IPS DF 6.9 (cell line): ENCODE data around the gene SPANXN5.
"Not testable (repeated sequence)": the region's sequence is repeated elsewhere in the genome, so short reads cannot be mapped to it uniquely, and the experiment has no call there.

Source experiments
- DNase-seq: peaks from one replicate; pipeline ENCODE4 v3.0.0-alpha.2; 2013; ENCODE audit warnings: low read depth, low spot score
- H3K27ac ChIP-seq: one replicate; pipeline ENCODE4 v1.5.1; 2013; ENCODE audit warnings: low read length, control low read depth
- H3K27me3 ChIP-seq: 2 replicates; pipeline ENCODE4 v1.6.1; 2013; ENCODE audit warnings: mild to moderate bottlenecking, low read length; ENCODE audit not compliant: control insufficient read depth, insufficient read depth
- H3K36me3 ChIP-seq: 2 replicates; pipeline ENCODE4 v1.6.1; 2013; ENCODE audit warnings: low read length; ENCODE audit not compliant: control insufficient read depth, insufficient read depth
- H3K4me1 ChIP-seq: 2 replicates; pipeline ENCODE4 v1.6.1; 2013; ENCODE audit warnings: low read length; ENCODE audit not compliant: control insufficient read depth, insufficient read depth
- H3K4me3 ChIP-seq: 2 replicates; pipeline ENCODE4 v1.5.1; 2013; ENCODE audit warnings: mild to moderate bottlenecking, low read length
- H3K9me3 ChIP-seq: 2 replicates; pipeline ENCODE4 v1.6.1; 2013; ENCODE audit warnings: low read length, inconsistent platforms; ENCODE audit not compliant: control insufficient read depth, insufficient read depth
- WGBS: extraction: QIAGEN DNeasy Blood & Tissue Kit; methylation state at CpG from one replicate; pipeline ENCODE4 v1.1.7; 2013; ENCODE audit warnings: mixed read lengths, missing lambda C conversion rate; ENCODE audit not compliant: insufficient read length, insufficient coverage; 5-methylcytosine and 5-hydroxymethylcytosine counted together

SPANXN5 gene, protein sequence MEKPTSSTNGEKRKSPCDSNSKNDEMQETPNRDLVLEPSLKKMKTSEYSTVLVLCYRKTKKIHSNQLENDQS

DNA sequence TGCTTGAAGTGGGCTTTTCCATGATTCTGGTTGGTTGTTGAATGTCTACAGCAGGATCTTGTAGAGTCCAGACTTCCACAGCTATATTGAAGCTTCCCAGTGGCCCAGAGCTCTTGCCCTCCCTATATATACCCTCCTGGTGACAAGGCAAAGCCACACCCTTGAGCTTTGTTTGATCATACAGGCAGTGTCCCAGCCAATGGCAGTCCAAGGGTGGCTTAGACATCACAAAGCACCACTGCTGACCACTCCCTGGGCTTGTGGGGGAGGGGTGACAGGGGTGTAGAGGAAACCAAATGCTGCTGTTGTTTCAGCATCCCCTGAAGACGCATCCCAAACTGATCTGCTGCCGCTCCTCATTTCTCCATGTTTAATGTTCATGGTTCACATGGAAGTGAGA, at the start of gene SPANXN5:
SPANXN5 (minus strand) TSS at position 101 of the 400 bp plus-strand sequence; CDS start at position 22, 79 bp downstream.
- H3K36me3 ChIP-seq, H3K4me3 ChIP-seq, H3K27ac ChIP-seq, H3K27me3 ChIP-seq, H3K9me3 ChIP-seq, DNase-seq, H3K4me1 ChIP-seq: not testable (repeated sequence)
- WGBS: no CpG with 5 or more reads among the region's 2 CpGs

DNA sequence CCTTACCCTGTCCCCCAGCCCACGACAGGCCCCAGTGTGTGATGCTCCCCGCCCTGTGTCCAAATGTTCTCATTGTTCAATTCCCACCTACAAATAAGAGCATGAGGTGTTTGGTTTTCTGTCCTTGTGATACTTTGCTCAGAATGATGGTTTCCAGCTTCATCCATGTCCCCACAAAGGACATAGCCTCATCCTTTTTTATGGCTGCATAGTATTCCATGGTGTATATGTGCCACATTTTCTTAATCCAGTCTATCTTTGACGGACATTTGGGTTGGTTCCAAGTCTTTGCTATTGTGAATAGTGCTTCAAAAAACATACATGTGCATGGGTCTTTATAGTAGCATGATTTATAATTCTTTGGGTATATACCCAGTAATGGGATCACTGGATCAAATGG, 46.4 kb upstream of the SPANXN5 start:
- H3K4me3 ChIP-seq, H3K27me3 ChIP-seq, H3K9me3 ChIP-seq, H3K4me1 ChIP-seq, DNase-seq, H3K27ac ChIP-seq, H3K36me3 ChIP-seq: not testable (repeated sequence)
- no CpG with 5 or more reads among the region's 3 CpGs for WGBS

- Histone ChIP-seq H3K36me3 (no peaks in the 10 kb centered on the region), H3K27ac (no peak overlapping the region), H3K9me3 (no peaks in the 10 kb centered on the region), H3K27me3 (no peaks in the 10 kb centered on the region), H3K4me1 (no peaks in the 10 kb centered on the region), H3K4me3 (no peak overlapping the region)
- WGBS: no CpG with 5 or more reads among the region's 2 CpGs
- DNase-seq: no peak
Measured at GRCh38 chrX:52839137-52839536, 41.9 kb upstream of the SPANXN5 start.

GRCh38 chrX:52830551-52830950, 33.3 kb upstream of the SPANXN5 start:
- Histone ChIP-seq H3K36me3 (no peaks in the 10 kb centered on the region), H3K27ac (no peak overlapping the region), H3K9me3 (no peaks in the 10 kb centered on the region), H3K27me3 (no peaks in the 10 kb centered on the region), H3K4me1 (no peaks in the 10 kb centered on the region), H3K4me3 (no peak overlapping the region)
- no CpG with 5 or more reads among the region's 3 CpGs for WGBS
- DNase-seq: no peak

DNA sequence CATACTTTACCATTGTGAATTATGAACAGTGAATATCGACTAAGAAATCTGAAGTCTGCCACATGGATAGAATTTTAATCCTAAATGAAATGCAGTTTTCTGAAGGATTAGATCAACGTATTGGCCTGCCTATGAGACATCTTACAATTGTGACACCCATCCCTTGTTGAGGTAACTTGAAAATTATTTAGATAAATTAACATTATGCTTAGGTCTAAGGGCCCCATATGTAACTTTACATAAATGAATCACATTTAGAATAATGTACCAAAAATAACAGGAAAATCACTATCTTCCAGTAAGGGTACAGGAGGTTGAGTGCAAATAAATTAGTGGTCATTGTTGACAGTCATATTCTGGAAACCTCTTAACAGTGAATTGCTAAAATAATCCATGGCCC, 27.4 kb upstream of the SPANXN5 start:
- H3K4me3 ChIP-seq: no peak overlapping the region
- no CpG with 5 or more reads among the region's 2 CpGs for WGBS
- H3K27ac ChIP-seq: no peak overlapping the region

DNA sequence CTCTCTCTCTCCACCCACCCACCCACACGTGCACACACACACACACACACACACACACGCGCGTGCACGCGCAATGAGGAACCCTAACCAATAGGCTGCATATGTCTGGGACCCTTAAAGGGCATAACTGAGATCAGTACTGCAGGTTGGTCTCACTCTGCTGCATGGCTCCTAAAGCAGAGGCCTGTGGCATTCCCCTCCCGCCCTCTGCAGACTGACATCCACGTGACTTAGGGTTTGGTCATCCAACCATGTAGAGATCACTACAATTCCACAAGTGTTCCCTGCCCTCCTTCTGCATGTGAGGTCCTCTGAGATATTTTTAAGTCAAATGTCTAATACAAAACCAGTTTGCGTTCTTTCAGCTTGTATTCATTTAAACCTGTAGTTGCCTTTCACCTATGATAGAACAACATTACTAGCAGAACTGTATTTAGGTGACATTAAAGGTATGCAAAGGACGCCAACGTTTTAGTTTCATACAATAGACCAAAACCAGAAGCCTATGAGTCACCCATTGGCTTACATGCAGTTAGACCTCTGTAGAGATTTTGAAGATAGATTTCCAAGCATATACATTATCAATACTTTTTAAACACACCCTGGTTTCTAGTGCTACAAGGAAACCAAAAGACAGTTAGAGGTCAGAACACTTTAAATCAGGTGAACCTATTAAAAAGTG, 24.0 kb upstream of the SPANXN5 start:
- Histone ChIP-seq H3K36me3 (no peaks in the 10 kb centered on the region), H3K4me1 (no peaks in the 10 kb centered on the region), H3K9me3 (no peaks in the 10 kb centered on the region; the same call in 1 of the 2 replicates), H3K27ac (no peak overlapping the region), H3K27me3 (no peaks in the 10 kb centered on the region), H3K4me3 (no peak overlapping the region)
- WGBS: no CpG with 5 or more reads among the region's 11 CpGs
- DNase-seq: no peak

More for the DNA sequence above, 27.4 kb upstream of the SPANXN5 start:
- Histone ChIP-seq H3K9me3 (no peaks in the 10 kb centered on the region), H3K27me3 (no peaks in the 10 kb centered on the region), H3K36me3 (no peaks in the 10 kb centered on the region), H3K4me1 (no peaks in the 10 kb centered on the region)
- DNase-seq: no peak

DNA sequence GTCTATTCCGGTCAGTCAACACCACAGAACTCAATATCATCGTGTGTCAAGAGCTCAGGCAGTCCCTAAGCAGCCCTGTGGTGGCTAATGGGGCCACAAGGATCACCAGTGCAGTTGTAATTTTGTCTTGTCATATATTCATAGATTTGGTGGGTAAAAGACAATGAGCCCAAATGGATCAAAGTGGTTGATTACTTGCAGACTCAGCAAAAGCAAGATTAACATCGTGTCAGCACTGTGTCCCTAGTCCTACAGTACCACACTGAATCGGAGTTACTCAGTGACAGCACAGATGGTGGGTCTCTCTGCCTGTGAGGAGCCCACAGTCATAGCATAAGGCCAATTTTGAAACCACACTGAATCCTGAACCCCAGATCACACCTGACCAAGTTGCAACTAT, 22.6 kb upstream of the SPANXN5 start:
- H3K27me3 ChIP-seq: no peaks in the 10 kb centered on the region
- no peak for DNase-seq
- H3K4me1 ChIP-seq: no peaks in the 10 kb centered on the region
- no peaks in the 10 kb centered on the region; the same call in 1 of the 2 replicates for H3K9me3 ChIP-seq
- H3K27ac ChIP-seq: no peak overlapping the region
- H3K36me3 ChIP-seq: no peaks in the 10 kb centered on the region
- no CpG with 5 or more reads among the region's 4 CpGs for WGBS
- no peak overlapping the region for H3K4me3 ChIP-seq

GRCh38 chrX:52811065-52811625, 13.9 kb upstream of the SPANXN5 start, which contains the start of gene XAGE5:
Gene XAGE5 (plus strand): TSS chrX:52811287. CDS start chrX:52812567, 1,280 bp downstream.
- no CpG with 5 or more reads among the region's 25 CpGs for WGBS
- H3K27ac ChIP-seq: no peak within 1 kb of the TSS
- no peaks in the 10 kb centered on the region for H3K27me3 ChIP-seq
- no peak within 1 kb of the TSS for H3K4me3 ChIP-seq
- H3K9me3 ChIP-seq: no peaks in the 10 kb centered on the region
- no peaks in the 10 kb centered on the region for H3K4me1 ChIP-seq
- no peaks in the 10 kb centered on the region for H3K36me3 ChIP-seq
- DNase-seq: no peak

GRCh38 chrX:52804876-52805275, 7.6 kb upstream of the SPANXN5 start:
- no CpG with 5 or more reads among the region's 2 CpGs for WGBS
- not testable (repeated sequence) for H3K36me3 ChIP-seq, H3K9me3 ChIP-seq, H3K27ac ChIP-seq, DNase-seq, H3K4me3 ChIP-seq, H3K4me1 ChIP-seq, H3K27me3 ChIP-seq

DNA sequence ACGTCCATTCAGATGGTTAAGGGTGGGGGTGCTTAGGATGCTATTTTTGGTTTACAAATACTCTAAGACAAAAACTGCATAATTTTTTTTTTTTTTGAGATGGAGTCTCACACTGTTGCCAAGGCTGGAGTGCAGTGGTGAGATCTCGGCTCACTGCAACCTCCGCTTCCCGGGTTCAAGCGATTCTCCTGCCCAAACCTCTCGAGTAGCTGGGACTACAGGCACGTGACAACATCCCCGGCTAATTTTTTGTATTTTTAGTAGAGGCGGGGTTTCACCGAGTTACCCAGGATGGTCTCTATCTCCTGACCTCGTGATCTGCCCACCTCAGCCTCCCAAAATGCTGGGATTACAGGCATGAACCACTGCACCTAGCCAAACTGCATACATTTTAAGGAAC, 23.7 kb downstream of the SPANXN5 start:
- not testable (repeated sequence) for H3K27me3 ChIP-seq, H3K4me1 ChIP-seq, H3K9me3 ChIP-seq, DNase-seq, H3K27ac ChIP-seq, H3K36me3 ChIP-seq, H3K4me3 ChIP-seq
- WGBS: no CpG with 5 or more reads among the region's 11 CpGs

DNA sequence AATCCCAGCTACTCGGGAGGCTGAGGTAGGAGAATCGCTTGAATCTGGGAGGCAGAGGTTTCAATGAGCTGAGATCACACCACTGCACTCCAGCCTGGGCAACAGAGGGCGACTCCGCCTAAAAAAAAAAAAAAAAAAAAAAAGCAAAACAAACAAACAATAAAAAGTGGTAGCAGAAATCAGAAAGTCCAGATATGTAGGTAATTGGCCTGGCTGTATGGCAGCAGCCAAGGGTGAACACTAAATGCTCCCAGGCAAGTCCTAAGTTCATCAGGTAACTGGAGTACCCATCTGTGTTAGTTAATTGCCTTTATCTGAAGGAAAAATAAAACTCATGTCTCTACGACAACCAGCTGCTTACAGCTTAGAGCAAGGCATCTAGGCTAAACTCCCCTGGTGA, 31.2 kb downstream of the SPANXN5 start:
- not testable (repeated sequence) for H3K4me3 ChIP-seq, DNase-seq, H3K4me1 ChIP-seq, H3K9me3 ChIP-seq, H3K27ac ChIP-seq, H3K36me3 ChIP-seq, H3K27me3 ChIP-seq
- WGBS: no CpG with 5 or more reads among the region's 5 CpGs
